ENCODE measurements around the gene ANKRD2.
"Not testable (repeated sequence)": the region's sequence is repeated elsewhere in the genome, so short reads cannot be mapped to it uniquely, and the experiment has no call there.

ANKRD2 gene

GRCh38 chr10:97546456-97547270 is 25.9 kb upstream of the ANKRD2 start:
- no peak for DNase-seq (ENCODE audit: low read depth in 3 of 3)

- no peak for DNase-seq (ENCODE audit: low read depth in 3 of 3)
Observed at GRCh38 chr10:97547271-97547600, 25.3 kb upstream of the ANKRD2 start.

DNA sequence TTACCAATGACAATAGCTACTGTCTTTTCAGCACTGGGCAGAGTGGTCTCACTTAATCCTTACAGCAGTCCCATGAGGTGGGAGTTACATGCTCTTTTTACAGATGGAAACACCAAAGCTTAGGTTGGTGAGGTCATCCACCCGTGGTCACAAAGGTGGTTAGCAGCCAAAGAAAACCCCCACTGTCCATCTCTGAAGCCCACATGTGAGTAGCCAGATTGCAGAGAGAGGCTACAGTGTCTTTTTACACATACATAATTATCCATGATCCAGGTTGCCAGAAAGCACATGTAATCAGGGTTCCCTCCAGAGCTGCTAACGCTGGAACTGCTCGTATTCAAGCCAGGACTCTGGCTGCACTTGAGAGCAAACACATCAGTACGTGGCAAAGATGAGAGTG is 24.6 kb upstream of the ANKRD2 start:
- DNase-seq (ENCODE audit: low read depth in 3 of 3), result no peak

GRCh38 chr10:97548828-97549455 is 23.6 kb upstream of the ANKRD2 start:
- no peak for DNase-seq (ENCODE audit: low read depth in 3 of 3)

- no peak for DNase-seq (ENCODE audit: low read depth in 3 of 3)
Observed at GRCh38 chr10:97549587-97550322, 22.8 kb upstream of the ANKRD2 start.

- DNase-seq (ENCODE audit: low read depth in 3 of 3), result no peak
Observed at GRCh38 chr10:97550336-97551149, 22.0 kb upstream of the ANKRD2 start.

DNA sequence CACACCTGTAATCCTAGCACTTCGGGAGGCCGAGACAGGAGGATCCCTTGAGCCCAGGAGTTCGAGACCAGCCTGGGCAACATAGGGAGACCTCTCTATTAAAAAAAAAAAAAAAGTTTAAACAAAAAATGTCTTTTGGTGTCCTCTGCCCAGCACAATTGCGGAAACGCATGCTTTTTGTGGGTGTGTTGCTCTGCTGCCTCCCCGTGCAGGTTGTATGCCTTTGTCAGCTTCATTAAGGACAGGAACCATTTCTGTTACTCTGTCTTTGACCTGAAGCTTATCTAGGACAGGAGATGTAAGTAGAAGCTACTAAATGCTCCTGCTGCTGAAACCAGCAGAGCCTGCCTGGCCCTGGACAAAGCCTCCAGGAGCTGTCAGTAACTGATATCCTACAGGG is 21.3 kb upstream of the ANKRD2 start:
- DNase-seq (ENCODE audit: low read depth in 3 of 3), result no peak

GRCh38 chr10:97553575-97554031 is 19.0 kb upstream of the ANKRD2 start:
- peak; percentile 38 to 62 (median 46) for DNase-seq (ENCODE audit: low read depth in 3 of 3)

DNA sequence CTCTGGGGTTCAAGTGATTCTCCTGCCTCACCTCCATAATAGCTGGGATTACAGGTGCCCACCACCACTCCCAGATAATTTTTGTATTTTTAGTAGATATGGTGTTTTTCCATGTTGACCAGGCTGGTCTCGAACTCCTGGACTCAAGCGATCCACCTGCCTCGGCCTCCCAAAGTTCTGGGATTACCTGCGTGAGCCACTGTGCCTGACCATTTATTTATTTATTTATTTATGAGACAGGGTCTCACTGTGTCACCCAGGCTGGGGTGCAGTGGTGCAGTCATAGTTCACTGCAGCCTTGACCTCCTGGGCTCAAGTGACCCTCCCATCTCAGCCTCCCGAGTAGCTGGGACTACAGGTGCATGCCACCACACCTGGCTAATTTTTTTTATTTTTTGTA is 18.2 kb upstream of the ANKRD2 start:
- not testable (repeated sequence) for DNase-seq (ENCODE audit: low read depth in 3 of 3)

GRCh38 chr10:97555541-97555940 is 17.0 kb upstream of the ANKRD2 start:
- not testable (repeated sequence) for DNase-seq (ENCODE audit: low read depth in 3 of 3)

- not testable (repeated sequence) for DNase-seq (ENCODE audit: low read depth in 3 of 3)
Observed at GRCh38 chr10:97560731-97561381, 11.7 kb upstream of the ANKRD2 start.

- DNase-seq (ENCODE audit: low read depth in 3 of 3), result not testable (repeated sequence)
Observed at GRCh38 chr10:97561386-97562077, 11.0 kb upstream of the ANKRD2 start.

DNA sequence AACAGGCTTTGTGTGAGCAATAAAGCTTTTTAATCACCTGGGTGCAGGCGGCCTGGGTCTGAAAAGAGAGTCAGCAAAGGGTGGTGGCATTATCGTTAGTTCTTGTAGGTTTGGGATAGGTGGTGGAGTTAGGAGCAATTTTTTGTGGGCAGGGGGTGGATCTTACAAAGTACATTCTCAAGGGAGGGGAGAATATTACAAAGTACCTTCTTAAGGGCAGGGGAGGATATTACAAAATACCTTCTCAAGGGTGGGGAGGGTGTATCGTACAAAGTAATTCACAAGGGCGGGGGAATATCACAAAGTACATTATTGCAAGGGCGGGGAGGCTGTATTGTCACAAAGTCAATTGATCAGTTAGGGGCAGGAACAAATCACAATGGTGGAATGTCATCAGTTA is 10.2 kb upstream of the ANKRD2 start:
- not testable (repeated sequence) for DNase-seq (ENCODE audit: low read depth in 3 of 3)

DNA sequence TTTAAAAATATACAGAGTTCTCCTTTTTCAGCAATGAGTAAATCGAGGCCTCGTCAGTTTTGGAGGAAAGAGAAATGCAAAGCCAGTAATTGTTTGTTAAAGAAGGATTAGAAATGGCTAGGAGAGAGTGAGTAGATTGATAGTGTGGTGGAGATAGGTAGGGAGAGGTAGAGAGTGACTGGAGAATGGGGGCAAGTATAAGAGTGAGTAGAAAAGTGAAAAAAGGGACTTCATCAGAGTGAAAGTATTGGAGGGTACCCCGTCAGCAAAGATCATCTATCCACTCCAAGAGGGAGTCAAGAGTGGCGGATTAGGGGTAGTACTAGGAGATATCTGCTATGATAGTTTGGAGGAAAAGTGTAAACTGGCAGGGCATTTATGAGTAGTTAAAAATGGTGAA is 9.2 kb upstream of the ANKRD2 start:
- DNase-seq (ENCODE audit: low read depth in 3 of 3), result no peak

DNA sequence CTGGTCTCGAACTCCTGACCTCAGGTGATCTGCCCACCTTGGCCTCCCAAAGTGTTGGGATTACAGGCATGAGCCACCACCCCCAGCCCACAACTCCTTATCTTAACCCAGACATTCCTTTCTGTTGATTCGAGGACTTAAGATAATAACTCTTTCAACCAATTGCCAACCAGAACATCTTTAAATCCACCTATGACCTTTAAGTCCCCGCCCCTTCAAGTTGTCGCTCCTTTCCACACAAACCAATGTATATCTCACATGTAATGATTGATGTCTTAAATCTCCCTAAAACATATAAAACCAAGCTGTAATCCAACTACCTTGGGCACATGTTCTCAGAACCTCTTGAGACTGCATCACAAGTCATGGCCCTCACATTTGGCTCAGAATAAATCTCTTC is 7.8 kb upstream of the ANKRD2 start:
- no peak for DNase-seq (ENCODE audit: low read depth in 3 of 3)

DNA sequence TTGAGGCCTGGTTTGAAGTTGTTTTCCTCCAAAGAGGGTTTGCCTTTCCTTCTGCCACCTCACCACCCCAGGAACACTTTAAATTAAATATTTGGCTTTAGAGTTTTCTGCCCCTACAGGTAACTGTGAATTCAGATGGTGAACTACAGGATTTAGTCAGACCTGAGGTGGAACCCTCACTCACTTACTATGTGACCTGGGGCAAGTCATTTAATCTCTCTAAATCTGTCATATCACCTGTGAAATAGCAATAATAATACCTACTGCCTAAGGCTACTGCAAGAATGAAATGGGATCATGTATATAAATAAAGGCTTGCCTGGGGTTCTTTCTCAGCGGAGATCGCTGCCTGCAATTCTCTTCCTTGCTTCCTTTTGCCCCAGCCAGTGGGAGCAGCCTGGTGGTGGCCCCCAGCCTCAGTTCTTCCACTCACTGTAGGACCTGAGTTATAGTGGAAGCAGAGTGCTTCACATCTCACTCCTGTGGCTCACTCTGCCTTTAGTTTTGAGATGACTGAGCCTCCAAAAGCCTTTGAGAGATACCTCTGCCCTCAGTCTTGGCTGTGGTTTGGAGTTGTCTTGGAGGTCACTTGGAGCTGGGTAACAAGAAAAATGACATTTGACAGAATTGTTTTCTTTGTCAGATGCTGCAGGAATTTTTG is 6.1 kb upstream of the ANKRD2 start:
- DNase-seq (ENCODE audit: low read depth in 3 of 3), result no peak

DNA sequence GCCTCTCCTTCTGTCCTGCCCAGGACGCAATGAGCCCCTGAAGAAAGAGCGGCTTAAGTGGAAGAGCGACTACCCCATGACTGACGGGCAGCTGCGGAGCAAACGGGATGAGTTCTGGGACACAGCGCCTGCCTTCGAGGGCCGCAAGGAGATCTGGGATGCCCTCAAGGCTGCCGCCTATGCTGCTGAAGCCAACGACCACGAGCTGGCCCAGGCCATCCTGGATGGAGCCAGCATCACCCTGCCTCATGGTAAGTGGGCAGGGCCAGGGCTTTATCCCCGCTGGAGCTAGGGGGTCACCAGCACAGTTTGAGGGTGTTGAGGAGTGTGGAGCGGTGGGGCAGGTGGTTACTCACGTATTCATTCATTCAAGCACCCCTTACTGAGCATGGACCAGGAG is 4.7 kb upstream of the ANKRD2 start:
- no peak for DNase-seq (ENCODE audit: low read depth in 3 of 3)

GRCh38 chr10:97570146-97570788 is 2.3 kb upstream of the ANKRD2 start:
- DNase-seq (ENCODE audit: low read depth in 3 of 3), result no peak

DNA sequence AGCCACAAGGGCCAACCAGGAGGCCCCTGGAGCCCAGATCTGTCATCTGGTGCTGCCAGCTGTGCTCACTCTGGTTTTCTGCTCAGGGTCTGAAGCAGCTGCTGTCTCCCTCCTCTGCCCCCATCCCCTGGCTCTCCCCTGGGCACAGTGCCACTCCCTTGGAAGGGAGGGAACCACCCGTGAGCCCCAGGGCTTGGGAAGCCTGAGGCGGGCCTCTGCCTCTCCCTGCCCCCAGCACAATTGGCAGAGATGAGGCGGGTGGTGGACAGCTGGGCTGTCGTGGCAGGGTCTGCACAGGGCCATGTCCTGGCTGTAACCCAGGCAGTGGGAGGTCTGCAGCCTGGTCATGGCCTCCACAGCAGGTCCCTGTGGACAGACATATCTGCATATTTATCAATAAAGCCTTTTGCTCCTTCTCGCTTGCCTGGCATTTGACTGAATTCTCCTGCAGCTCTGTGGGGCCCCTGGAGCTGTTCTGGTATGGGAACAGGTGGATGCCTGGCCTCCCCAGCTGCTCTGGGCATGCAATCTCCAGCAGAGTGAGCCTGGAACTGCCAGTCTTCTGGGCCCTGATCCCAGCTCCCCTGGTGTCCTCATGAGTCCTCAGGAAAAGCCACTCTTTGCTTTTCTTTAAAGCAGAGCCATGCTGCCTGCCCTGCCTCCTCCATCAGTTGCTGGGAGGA is 1.6 kb upstream of the ANKRD2 start:
- no peak for DNase-seq (ENCODE audit: low read depth in 3 of 3)
